Liver (tissue), 9 donors: ENCODE results near the gene ASPSCR1. TPM values are rescaled to one million over a fixed set of nuclear protein-coding genes. Genes with fewer than 3 reads are reported as not detected.

Experiments used
- DNase-seq: peaks from one replicate; pipeline ENCODE4 v3.0.0-alpha.2; 2017; ENCODE audit warnings: low spot score
- H3K27ac ChIP-seq, 2 donors: one replicate each; pipeline ENCODE4 v1.7.0; 2013; ENCODE audit warnings: inconsistent platforms in 2 of 2, low read length in 2 of 2, control low read depth in 1 of 2, low read depth in 1 of 2, mild to moderate bottlenecking in 1 of 2
- H3K27me3 ChIP-seq, 4 donors: one replicate each; pipeline versions ENCODE4 v1.6.1 to v1.7.0; 2013; ENCODE audit warnings: low read length in 3 of 4, inconsistent platforms in 1 of 4, mild to moderate bottlenecking in 1 of 4, moderate library complexity in 1 of 4; ENCODE audit not compliant: control insufficient read depth in 4 of 4, insufficient read depth in 4 of 4
- H3K36me3 ChIP-seq, 4 donors: one replicate each; pipeline versions ENCODE4 v1.6.1 to v1.7.0; 2013; ENCODE audit warnings: low read length in 3 of 4, mild to moderate bottlenecking in 3 of 4, low read depth in 1 of 4, moderate library complexity in 1 of 4; ENCODE audit not compliant: control insufficient read depth in 4 of 4, insufficient read depth in 3 of 4
- H3K4me1 ChIP-seq, 4 donors: one replicate each; pipeline versions ENCODE4 v1.6.1 to v1.7.0; 2013; ENCODE audit warnings: low read length in 3 of 4, mild to moderate bottlenecking in 3 of 4, moderate library complexity in 1 of 4; ENCODE audit not compliant: control insufficient read depth in 4 of 4, insufficient read depth in 4 of 4
- H3K4me3 ChIP-seq, 3 donors: one replicate each; pipeline versions ENCODE4 v1.6.1 to v1.7.0; 2013; ENCODE audit warnings: low read length in 3 of 3, control low read depth in 1 of 3, low read depth in 1 of 3, mild to moderate bottlenecking in 1 of 3
- H3K9ac ChIP-seq, 2 donors: one replicate each; pipeline ENCODE4 v1.7.0; 2013; ENCODE audit warnings: low read length in 2 of 2, mild to moderate bottlenecking in 2 of 2, moderate library complexity in 2 of 2, control low read depth in 1 of 2, low read depth in 1 of 2
- H3K9me3 ChIP-seq, 4 donors: one replicate each; pipeline versions ENCODE4 v1.6.1 to v1.7.0; 2013; ENCODE audit warnings: low read length in 3 of 4; ENCODE audit not compliant: control insufficient read depth in 4 of 4
- ATF3 ChIP-seq: IDR thresholded peaks from 2 replicates; pipeline ENCODE4 v1.6.1; 2016; ENCODE audit warnings: antibody characterized with exemption
- EGR1 ChIP-seq, 2 donors: IDR thresholded peaks; 2 replicates each; pipeline ENCODE4 v1.6.1; 2016 to 2018; ENCODE audit warnings: antibody characterized with exemption in 2 of 2, low read depth in 2 of 2
- FOXA1 ChIP-seq: IDR thresholded peaks from 2 replicates; pipeline ENCODE4 v1.6.1; 2016; ENCODE audit warnings: antibody characterized with exemption
- FOXA2 ChIP-seq: IDR thresholded peaks from 2 replicates; pipeline ENCODE4 v1.6.1; 2016; ENCODE audit warnings: antibody characterized with exemption
- GABPA ChIP-seq, 2 donors: IDR thresholded peaks in 1 of 2; conservative IDR thresholded peaks in 1 of 2; 2 replicates each; pipeline ENCODE4 v1.6.1; 2016; ENCODE audit warnings: antibody characterized with exemption in 2 of 2, mild to moderate bottlenecking in 1 of 2, moderate library complexity in 1 of 2
- HNF4A ChIP-seq, 2 donors: conservative IDR thresholded peaks; 2 replicates each; pipeline ENCODE4 v1.6.1; 2016; ENCODE audit warnings: antibody characterized with exemption in 2 of 2, mild to moderate bottlenecking in 2 of 2
- HNF4G ChIP-seq: IDR thresholded peaks from 2 replicates; pipeline ENCODE4 v1.6.1; 2016; ENCODE audit warnings: antibody characterized with exemption
- JUND ChIP-seq, 2 donors: IDR thresholded peaks; 2 replicates each; pipeline ENCODE4 v1.6.1; 2016; ENCODE audit warnings: antibody characterized with exemption in 2 of 2
- MAX ChIP-seq: IDR thresholded peaks from 2 replicates; pipeline ENCODE4 v1.6.1; 2016; ENCODE audit warnings: antibody characterized with exemption
- NR2F2 ChIP-seq: IDR thresholded peaks from 2 replicates; pipeline ENCODE4 v1.6.1; 2016; ENCODE audit warnings: antibody characterized with exemption
- RAD21 ChIP-seq, 2 donors: IDR thresholded peaks; 2 replicates each; pipeline ENCODE4 v1.6.1; 2016; ENCODE audit warnings: antibody characterized with exemption in 2 of 2, mild to moderate bottlenecking in 2 of 2
- RXRA ChIP-seq, 2 donors: IDR thresholded peaks; 2 replicates each; pipeline ENCODE4 v1.6.1; 2017 to 2018; ENCODE audit warnings: antibody characterized with exemption in 2 of 2, mild to moderate bottlenecking in 1 of 2
- SP1 ChIP-seq: IDR thresholded peaks from 2 replicates; pipeline ENCODE4 v1.6.1; 2018; ENCODE audit warnings: antibody characterized with exemption, mild to moderate bottlenecking
- TAF1 ChIP-seq: conservative IDR thresholded peaks from 2 replicates; pipeline ENCODE4 v1.6.1; 2016; ENCODE audit warnings: antibody characterized with exemption, mild to moderate bottlenecking
- YY1 ChIP-seq: IDR thresholded peaks from 2 replicates; pipeline ENCODE4 v1.6.1; 2016; ENCODE audit warnings: antibody characterized with exemption, mild to moderate bottlenecking
- ZBTB33 ChIP-seq: IDR thresholded peaks from 2 replicates; pipeline ENCODE4 v1.6.1; 2016; ENCODE audit warnings: antibody characterized with exemption
- WGBS: extraction: QIAGEN DNeasy Blood & Tissue Kit; methylation state at CpG from one replicate; pipeline ENCODE4 v1.1.7; 2013; 5-methylcytosine and 5-hydroxymethylcytosine counted together
- polyA plus RNA-seq, 2 donors: library from polyadenylated mRNA; stranded (reverse) in 1 of 2; unstranded in 1 of 2; fragments of 200-250 nt in 1 of 2; fragments of >200 nt in 1 of 2; fragmentation: Nextera tagmentation in 1 of 2; extraction: Ambion mirVana in 1 of 2; gene quantifications; one replicate each; pipeline versions ENCODE4 v1.2.1 to v1.2.3, GENCODE V29; 2013 to 2015
- total RNA-seq, 2 donors: library from RNA; depleted of rRNA; stranded (reverse); fragments of >200 nt; gene quantifications; one replicate each; pipeline ENCODE4 v1.2.3, GENCODE V29; 2014
- TF ChIP-seq, protein P1 (sequence below): fragments of 150-350 bp; IDR thresholded peaks from 2 replicates; pipeline ENCODE4 v1.5.1; 2017; ENCODE audit warnings: improper control_type of control experiment, low read depth, low read length; ENCODE audit not compliant: missing input control
- TF ChIP-seq, protein P2 (sequence below): IDR thresholded peaks from 2 replicates; pipeline ENCODE4 v1.6.1; 2016; ENCODE audit warnings: antibody characterized with exemption, mild to moderate bottlenecking
- donor health status: healthy.
- donor health status: healthy.
- donor health status: healthy.
- donor health status: healthy.
- donor health status: healthy.

The ASPSCR1 gene
- total and polyA plus RNA-seq, 4 donors: 17.8 to 26.2 (median 20.4) TPM

DNA sequence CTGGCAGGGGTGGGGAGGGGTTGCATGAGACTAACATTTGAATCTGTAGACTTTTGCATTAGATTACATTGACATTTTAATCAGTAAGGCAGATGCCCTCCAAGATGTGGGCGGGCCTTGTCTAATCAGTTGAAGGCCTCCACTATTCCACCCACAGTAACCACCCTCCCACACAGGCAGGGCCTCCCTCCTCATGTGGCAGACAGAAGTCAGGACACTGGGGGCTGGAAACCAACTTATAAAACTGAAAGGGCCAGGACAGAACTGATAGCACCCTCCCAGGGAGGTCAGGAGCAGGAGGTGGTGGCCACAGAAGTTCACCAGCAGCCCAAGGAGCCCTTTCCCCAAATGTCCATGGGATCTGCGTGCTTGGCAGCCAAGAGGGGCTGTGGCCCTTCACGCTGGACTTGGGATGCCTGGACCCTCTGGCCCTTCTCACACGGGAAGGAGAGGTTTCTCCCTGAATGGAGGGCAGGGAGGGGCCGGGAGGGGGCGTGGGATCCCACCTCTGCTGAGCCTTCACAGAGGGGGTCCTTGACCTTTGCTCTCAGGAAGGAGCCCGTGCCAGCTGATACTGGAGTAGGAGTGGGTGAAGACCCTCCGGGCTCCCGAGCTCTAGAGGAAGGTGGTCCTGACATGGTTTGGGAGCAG is 45.0 kb upstream of the ASPSCR1 start:
- Histone ChIP-seq H3K27me3 (no peaks in the 10 kb centered on the region), H3K9ac (no peak overlapping the region), H3K4me1 (peaks cover 8 to 30% (median 18%) of the 10 kb centered on the region in 4 donors), H3K9me3 (no peaks in the 10 kb centered on the region), H3K4me3 (no peak overlapping the region), H3K27ac (no peak overlapping the region), H3K36me3 (no peaks in the 10 kb centered on the region)
- TF ChIP-seq, protein P1, sequence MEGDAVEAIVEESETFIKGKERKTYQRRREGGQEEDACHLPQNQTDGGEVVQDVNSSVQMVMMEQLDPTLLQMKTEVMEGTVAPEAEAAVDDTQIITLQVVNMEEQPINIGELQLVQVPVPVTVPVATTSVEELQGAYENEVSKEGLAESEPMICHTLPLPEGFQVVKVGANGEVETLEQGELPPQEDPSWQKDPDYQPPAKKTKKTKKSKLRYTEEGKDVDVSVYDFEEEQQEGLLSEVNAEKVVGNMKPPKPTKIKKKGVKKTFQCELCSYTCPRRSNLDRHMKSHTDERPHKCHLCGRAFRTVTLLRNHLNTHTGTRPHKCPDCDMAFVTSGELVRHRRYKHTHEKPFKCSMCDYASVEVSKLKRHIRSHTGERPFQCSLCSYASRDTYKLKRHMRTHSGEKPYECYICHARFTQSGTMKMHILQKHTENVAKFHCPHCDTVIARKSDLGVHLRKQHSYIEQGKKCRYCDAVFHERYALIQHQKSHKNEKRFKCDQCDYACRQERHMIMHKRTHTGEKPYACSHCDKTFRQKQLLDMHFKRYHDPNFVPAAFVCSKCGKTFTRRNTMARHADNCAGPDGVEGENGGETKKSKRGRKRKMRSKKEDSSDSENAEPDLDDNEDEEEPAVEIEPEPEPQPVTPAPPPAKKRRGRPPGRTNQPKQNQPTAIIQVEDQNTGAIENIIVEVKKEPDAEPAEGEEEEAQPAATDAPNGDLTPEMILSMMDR: no peak
- TF ChIP-seq SP1 (no peak), FOXA1 (no peak), HNF4G (no peak), MAX (no peak), EGR1 (IDR thresholded peaks at IDR 0.05; ENCODE audit: low read depth in 2 of 2) (no peak), YY1 (no peak), RAD21 (IDR thresholded peaks at IDR 0.05) (no peak), TAF1 (no peak), JUND (IDR thresholded peaks at IDR 0.05) (no peak), GABPA (IDR thresholded peaks at IDR 0.05 in 1 of 2, conservative IDR thresholded peaks at IDR 0.05 in 1 of 2) (no peak), HNF4A (conservative IDR thresholded peaks at IDR 0.05) (no peak), FOXA2 (no peak), ZBTB33 (no peak), NR2F2 (no peak), ATF3 (no peak), RXRA (IDR thresholded peaks at IDR 0.05) (no peak)
- TF ChIP-seq, protein P2, sequence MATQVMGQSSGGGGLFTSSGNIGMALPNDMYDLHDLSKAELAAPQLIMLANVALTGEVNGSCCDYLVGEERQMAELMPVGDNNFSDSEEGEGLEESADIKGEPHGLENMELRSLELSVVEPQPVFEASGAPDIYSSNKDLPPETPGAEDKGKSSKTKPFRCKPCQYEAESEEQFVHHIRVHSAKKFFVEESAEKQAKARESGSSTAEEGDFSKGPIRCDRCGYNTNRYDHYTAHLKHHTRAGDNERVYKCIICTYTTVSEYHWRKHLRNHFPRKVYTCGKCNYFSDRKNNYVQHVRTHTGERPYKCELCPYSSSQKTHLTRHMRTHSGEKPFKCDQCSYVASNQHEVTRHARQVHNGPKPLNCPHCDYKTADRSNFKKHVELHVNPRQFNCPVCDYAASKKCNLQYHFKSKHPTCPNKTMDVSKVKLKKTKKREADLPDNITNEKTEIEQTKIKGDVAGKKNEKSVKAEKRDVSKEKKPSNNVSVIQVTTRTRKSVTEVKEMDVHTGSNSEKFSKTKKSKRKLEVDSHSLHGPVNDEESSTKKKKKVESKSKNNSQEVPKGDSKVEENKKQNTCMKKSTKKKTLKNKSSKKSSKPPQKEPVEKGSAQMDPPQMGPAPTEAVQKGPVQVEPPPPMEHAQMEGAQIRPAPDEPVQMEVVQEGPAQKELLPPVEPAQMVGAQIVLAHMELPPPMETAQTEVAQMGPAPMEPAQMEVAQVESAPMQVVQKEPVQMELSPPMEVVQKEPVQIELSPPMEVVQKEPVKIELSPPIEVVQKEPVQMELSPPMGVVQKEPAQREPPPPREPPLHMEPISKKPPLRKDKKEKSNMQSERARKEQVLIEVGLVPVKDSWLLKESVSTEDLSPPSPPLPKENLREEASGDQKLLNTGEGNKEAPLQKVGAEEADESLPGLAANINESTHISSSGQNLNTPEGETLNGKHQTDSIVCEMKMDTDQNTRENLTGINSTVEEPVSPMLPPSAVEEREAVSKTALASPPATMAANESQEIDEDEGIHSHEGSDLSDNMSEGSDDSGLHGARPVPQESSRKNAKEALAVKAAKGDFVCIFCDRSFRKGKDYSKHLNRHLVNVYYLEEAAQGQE: no peak
- 82% methylated on average over 9 of the region's 9 CpGs for WGBS
- no peak for DNase-seq
